Left ventricle myocardium inferior (tissue), 1 donor: ENCODE measurements around the gene GDPGP1. TPM values are rescaled to one million over a fixed set of nuclear protein-coding genes. Genes with fewer than 3 reads are reported as not detected.

ENCODE experiments used
- DNase-seq: peaks from one replicate; pipeline ENCODE4 v3.0.0-alpha.2; 2020
- H3K27ac ChIP-seq: fragments of 200-600 bp; replicated peaks from 2 replicates; pipeline ENCODE4 v1.8.0; 2021
- H3K27me3 ChIP-seq: fragments of 200-600 bp; 2 replicates; pipeline ENCODE4 v1.8.0; 2021; ENCODE audit warnings: low read depth
- H3K36me3 ChIP-seq: fragments of 200-600 bp; 2 replicates; pipeline ENCODE4 v1.8.0; 2021
- H3K4me1 ChIP-seq: fragments of 200-600 bp; 2 replicates; pipeline ENCODE4 v1.8.0; 2021
- H3K4me3 ChIP-seq: fragments of 200-600 bp; 2 replicates; pipeline ENCODE4 v1.8.0; 2021; ENCODE audit warnings: mild to moderate bottlenecking, moderate library complexity
- H3K9me3 ChIP-seq: fragments of 200-600 bp; replicated peaks from 2 replicates; pipeline ENCODE4 v1.8.0; 2021
- intact Hi-C: fragments of 100-400 bp; cut with micrococcal nuclease; formaldehyde crosslinking; loops from one replicate; pipeline ENCODE4 v1.11.0; 2022
- total RNA-seq: library from RNA; stranded (reverse); fragmentation: NEBNext Ultra II Directional; extraction: Animal tissue kit (Norgen Biotek cat#: 25700); gene quantifications from one replicate; pipeline ENCODE4 v1.2.1, GENCODE V29; 2021
- TF ChIP-seq, protein P1 (sequence below): fragments of 200-600 bp; IDR thresholded peaks from 2 replicates; pipeline ENCODE4 v1.8.0; 2021; ENCODE audit warnings: antibody characterized with exemption, mild to moderate bottlenecking, borderline replicate concordance
- donor health status: DM: no; HTN: yes; CAD: no; lungs with severe emphysema.

Gene GDPGP1
- total RNA-seq, 1 donor from 2014 or later: 15.5 TPM

DNA sequence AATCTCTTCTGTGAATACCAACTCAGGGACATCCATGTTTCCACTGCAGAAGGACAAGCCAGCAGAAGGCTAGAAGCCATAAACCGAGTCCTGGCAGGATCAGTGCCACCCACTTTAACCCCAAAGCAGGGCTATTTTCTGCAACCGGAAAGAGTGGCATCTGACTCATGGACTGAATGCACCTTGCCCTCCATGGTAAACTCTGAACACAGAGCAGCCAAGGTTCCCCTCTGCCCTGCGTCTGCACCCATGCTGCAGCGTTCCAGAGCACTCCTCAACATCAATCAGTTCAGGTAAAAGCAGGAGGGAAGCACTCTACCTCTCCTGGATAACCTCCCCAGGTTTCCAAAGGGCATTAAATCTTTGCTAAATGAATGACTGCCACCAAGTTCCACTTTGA, 30.7 kb downstream of the GDPGP1 start:
- Histone ChIP-seq H3K4me1 (peaks cover 58% of the 10 kb centered on the region), H3K27me3 (no peaks in the 10 kb centered on the region), H3K36me3 (peaks cover 11% of the 10 kb centered on the region), H3K9me3 (no peaks in the 10 kb centered on the region), H3K27ac (peak overlapping the region; percentile 98), H3K4me3 (peak overlapping the region; percentile 87)
- TF ChIP-seq, protein P1, sequence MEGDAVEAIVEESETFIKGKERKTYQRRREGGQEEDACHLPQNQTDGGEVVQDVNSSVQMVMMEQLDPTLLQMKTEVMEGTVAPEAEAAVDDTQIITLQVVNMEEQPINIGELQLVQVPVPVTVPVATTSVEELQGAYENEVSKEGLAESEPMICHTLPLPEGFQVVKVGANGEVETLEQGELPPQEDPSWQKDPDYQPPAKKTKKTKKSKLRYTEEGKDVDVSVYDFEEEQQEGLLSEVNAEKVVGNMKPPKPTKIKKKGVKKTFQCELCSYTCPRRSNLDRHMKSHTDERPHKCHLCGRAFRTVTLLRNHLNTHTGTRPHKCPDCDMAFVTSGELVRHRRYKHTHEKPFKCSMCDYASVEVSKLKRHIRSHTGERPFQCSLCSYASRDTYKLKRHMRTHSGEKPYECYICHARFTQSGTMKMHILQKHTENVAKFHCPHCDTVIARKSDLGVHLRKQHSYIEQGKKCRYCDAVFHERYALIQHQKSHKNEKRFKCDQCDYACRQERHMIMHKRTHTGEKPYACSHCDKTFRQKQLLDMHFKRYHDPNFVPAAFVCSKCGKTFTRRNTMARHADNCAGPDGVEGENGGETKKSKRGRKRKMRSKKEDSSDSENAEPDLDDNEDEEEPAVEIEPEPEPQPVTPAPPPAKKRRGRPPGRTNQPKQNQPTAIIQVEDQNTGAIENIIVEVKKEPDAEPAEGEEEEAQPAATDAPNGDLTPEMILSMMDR: no peak
- intact Hi-C loops: no loop called here
- DNase-seq: no peak

DNA sequence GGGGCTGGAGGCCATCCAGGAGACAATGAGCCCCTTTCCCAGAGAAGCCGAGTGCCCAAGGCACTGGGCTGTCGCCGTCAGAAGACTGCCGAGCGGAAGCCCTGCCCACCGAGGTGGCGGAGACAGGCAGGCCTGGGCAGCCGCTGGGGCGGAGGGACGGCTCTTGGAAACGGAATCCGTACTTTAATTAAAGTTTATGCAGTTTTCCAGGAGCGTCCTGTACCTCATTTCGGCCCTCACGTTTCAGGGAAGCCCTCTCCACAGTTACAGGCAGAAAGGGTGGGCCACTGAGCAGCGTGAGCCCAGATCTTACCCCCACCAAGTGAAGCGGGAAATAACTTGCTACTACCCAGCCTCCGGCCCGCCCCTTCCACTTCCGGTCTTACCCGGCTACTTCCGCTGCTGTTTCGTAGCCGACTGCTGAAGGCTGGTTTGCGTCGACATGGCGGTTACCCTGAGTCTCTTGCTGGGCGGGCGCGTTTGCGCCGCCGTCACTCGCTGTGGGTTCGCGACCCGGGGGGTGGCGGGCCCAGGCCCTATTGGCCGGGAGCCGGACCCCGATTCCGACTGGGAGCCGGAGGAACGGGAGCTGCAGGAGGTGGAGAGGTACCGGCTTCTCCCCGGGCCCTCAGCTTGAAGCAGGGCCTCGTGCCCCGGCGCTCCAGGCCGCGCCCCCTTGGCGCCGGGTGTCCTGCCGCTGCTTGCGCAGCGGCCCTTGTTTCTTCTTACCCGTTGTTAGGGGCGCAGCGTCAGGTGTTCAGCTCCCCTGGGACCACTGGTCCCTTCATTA, 31.5 kb downstream of the GDPGP1 start, which contains the start of gene NGRN:
Gene NGRN (plus strand): TSS at position 402 of the 790 bp plus-strand sequence. CDS start 41 bp downstream, at position 443.
- Histone ChIP-seq H3K4me3 (peak within 1 kb of the TSS; percentile 87), H3K4me1 (peaks cover 66% of the 10 kb centered on the region), H3K27me3 (no peaks in the 10 kb centered on the region), H3K36me3 (peaks cover 18% of the 10 kb centered on the region), H3K9me3 (no peaks in the 10 kb centered on the region), H3K27ac (peak within 1 kb of the TSS; percentile 98)
- TF ChIP-seq, protein P1: no peak
- DNase-seq: peak; percentile 94
- intact Hi-C loops: no loop called here

DNA sequence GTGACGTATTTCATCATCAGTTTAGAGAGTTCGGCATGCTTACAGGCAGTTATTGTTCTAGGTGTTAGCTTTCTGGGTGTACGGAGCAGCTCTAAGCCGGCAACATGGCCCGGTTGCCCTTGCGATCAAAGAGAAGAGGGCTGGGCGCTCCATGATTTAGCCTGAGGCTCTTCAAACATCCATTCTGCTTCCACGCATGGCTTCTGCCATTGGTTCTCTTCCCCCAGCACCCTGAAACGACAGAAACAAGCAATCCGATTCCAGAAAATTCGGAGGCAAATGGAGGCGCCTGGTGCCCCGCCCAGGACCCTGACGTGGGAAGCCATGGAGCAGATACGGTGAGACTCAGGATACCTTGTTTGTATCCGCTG, 32.0 kb downstream of the GDPGP1 start:
- Histone ChIP-seq H3K4me3 (peak overlapping the region; percentile 87), H3K4me1 (peaks cover 72% of the 10 kb centered on the region), H3K27me3 (no peaks in the 10 kb centered on the region), H3K9me3 (no peaks in the 10 kb centered on the region), H3K36me3 (peaks cover 24% of the 10 kb centered on the region), H3K27ac (peak overlapping the region; percentile 98)
- intact Hi-C loops: no loop called here
- TF ChIP-seq, protein P1: no peak
- no peak for DNase-seq

DNA sequence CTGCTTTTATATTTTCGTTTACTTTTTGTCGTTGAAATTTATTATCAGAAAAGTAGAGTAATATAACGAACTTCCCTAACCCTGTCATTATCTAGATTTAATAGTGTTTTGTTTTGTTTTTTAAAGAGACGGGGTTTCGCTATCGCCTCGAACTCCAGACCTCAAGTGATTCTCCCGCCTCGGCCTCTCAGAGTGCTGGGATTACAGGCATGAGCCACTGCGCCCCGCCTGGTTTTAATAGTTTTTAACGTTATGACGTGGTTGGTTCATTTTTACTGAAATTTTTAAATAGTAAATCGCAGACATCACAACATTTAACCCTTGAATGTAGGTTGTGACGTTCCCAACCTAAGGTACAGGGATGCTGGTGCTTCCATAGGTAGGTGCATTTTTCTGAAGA, 32.5 kb downstream of the GDPGP1 start:
- H3K27ac ChIP-seq: peak overlapping the region; percentile 98
- H3K9me3 ChIP-seq: no peaks in the 10 kb centered on the region
- intact Hi-C loops: no loop called here
- H3K4me1 ChIP-seq: peaks cover 76% of the 10 kb centered on the region
- peaks cover 28% of the 10 kb centered on the region for H3K36me3 ChIP-seq
- peak overlapping the region; percentile 87 for H3K4me3 ChIP-seq
- TF ChIP-seq, protein P1: no peak
- no peak for DNase-seq
- no peaks in the 10 kb centered on the region for H3K27me3 ChIP-seq

DNA sequence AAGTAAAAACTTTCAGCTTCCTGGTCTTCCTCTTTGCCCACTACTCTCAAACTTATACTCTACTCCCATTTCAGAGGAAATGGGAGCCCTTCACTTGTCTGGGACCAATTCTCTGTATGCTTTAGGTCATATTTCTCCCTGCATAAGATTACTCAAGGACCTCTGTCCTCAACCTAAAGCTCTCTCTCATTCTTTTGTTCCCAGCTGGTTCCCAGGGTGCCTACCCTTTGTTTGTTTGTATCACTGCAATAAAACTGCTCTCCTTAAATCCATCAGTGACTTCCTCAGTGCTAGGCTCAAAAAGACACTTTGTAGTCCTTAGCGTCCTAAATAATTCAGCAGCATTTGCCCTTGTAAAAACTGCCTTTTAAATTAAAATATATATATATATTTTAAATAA, 34.4 kb downstream of the GDPGP1 start:
- TF ChIP-seq, protein P1: no peak

More for the DNA sequence above, 34.4 kb downstream of the GDPGP1 start:
- peaks cover 48% of the 10 kb centered on the region for H3K36me3 ChIP-seq
- no peak for DNase-seq
- H3K9me3 ChIP-seq: no peaks in the 10 kb centered on the region
- peaks cover 96% of the 10 kb centered on the region for H3K4me1 ChIP-seq
- no peaks in the 10 kb centered on the region for H3K27me3 ChIP-seq
- no peak overlapping the region for H3K27ac ChIP-seq
- intact Hi-C loops: no loop called here
- peak overlapping the region; percentile 87 for H3K4me3 ChIP-seq
